ENCODE results near the gene ATP12A. TPM values are rescaled to one million over a fixed set of nuclear protein-coding genes. Genes with fewer than 3 reads are reported as not detected.
A peak's percentile ranks its signal among the peaks of the same experiment; 100 is the strongest.

ATP12A gene
- total RNA-seq, 1 experiment from 2014 or later = not detected

DNA sequence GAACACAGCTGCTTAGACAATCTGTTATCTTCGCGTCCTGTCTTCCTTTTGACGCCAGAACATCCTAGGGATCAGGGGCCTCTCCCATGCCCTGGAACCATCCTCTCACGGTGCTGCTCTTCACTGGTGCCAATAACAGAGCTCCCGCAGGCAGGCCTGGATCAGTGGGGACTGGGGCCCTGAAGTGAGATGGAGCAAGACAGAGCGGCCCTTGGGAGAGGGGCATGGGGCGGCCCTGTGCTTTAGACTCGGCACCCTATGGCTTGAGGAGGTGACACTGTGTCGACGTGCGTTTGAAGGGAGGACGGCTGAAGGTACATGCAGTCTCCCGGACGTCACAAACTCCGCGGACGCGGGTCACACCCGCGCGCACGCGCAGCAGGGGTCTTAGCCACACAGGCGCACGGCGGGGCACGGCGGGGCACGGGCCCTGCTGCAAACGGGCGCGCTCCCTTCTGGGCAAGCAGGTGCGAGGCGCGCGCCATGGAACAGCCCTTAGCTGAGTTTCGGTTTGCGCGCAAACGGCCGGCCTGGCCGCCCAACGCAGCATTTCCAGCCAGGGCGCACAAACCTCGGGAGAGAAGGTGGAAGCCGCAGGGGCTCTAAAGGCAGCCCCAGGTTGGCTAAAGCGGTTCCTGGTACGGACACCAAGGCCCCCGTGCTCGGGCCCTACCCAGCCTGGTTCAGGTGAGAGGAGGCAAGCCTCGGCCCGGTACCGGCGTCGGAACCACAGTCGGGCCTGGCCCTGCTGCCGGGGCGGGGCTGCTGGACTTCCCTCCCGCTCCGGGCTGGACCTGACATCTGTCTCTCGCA, 67.2 kb downstream of the ATP12A start:
- ChIA-PET CTCF (no interaction called here), POLR2A (no interaction called here)
- Histone ChIP-seq H3K27me3 (ENCODE audit: control insufficient read depth, insufficient read depth, low read length) (no peaks in the 10 kb centered on the region), H3K36me3 (ENCODE audit: control insufficient read depth, insufficient read depth, low read length) (no peaks in the 10 kb centered on the region), H3K4me1 (ENCODE audit: control insufficient read depth, insufficient read depth, low read length) (no peaks in the 10 kb centered on the region), H3K4me3 (ENCODE audit: low read depth in 2 of 2, low read length in 2 of 2) (peak overlapping the region; percentile 36 to 42), H3K27ac (ENCODE audit: low read length) (no peak overlapping the region), H3K9me3 (ENCODE audit: control insufficient read depth, insufficient read depth, low read depth, low read length) (no peaks in the 10 kb centered on the region)
- ATAC-seq (peak; percentile 66), DNase-seq (ENCODE audit: low read depth, low spot score) (no peak)
- no peak for TF ChIP-seq TCF7L2 (IDR thresholded peaks at IDR 0.05; ENCODE audit: low read depth, low read length)
- no peak for TF ChIP-seq SIN3A (IDR thresholded peaks at IDR 0.05; ENCODE audit: borderline replicate concordance, insufficient read depth, low read depth, low read length)
- TF ChIP-seq, protein P1, sequence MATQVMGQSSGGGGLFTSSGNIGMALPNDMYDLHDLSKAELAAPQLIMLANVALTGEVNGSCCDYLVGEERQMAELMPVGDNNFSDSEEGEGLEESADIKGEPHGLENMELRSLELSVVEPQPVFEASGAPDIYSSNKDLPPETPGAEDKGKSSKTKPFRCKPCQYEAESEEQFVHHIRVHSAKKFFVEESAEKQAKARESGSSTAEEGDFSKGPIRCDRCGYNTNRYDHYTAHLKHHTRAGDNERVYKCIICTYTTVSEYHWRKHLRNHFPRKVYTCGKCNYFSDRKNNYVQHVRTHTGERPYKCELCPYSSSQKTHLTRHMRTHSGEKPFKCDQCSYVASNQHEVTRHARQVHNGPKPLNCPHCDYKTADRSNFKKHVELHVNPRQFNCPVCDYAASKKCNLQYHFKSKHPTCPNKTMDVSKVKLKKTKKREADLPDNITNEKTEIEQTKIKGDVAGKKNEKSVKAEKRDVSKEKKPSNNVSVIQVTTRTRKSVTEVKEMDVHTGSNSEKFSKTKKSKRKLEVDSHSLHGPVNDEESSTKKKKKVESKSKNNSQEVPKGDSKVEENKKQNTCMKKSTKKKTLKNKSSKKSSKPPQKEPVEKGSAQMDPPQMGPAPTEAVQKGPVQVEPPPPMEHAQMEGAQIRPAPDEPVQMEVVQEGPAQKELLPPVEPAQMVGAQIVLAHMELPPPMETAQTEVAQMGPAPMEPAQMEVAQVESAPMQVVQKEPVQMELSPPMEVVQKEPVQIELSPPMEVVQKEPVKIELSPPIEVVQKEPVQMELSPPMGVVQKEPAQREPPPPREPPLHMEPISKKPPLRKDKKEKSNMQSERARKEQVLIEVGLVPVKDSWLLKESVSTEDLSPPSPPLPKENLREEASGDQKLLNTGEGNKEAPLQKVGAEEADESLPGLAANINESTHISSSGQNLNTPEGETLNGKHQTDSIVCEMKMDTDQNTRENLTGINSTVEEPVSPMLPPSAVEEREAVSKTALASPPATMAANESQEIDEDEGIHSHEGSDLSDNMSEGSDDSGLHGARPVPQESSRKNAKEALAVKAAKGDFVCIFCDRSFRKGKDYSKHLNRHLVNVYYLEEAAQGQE (IDR thresholded peaks at IDR 0.05; ENCODE audit: insufficient read depth in 1 of 2, low read depth in 2 of 2, low read length in 1 of 2) = no peak
- TF ChIP-seq POLR2AphosphoS5 (IDR thresholded peaks at IDR 0.05; ENCODE audit: low read depth, low read length) = no peak
- TF ChIP-seq, protein P2, sequence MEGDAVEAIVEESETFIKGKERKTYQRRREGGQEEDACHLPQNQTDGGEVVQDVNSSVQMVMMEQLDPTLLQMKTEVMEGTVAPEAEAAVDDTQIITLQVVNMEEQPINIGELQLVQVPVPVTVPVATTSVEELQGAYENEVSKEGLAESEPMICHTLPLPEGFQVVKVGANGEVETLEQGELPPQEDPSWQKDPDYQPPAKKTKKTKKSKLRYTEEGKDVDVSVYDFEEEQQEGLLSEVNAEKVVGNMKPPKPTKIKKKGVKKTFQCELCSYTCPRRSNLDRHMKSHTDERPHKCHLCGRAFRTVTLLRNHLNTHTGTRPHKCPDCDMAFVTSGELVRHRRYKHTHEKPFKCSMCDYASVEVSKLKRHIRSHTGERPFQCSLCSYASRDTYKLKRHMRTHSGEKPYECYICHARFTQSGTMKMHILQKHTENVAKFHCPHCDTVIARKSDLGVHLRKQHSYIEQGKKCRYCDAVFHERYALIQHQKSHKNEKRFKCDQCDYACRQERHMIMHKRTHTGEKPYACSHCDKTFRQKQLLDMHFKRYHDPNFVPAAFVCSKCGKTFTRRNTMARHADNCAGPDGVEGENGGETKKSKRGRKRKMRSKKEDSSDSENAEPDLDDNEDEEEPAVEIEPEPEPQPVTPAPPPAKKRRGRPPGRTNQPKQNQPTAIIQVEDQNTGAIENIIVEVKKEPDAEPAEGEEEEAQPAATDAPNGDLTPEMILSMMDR (IDR thresholded peaks at IDR 0.05) = no peak
- no TSS peak for BruUV-seq (replicated peaks)
- intact Hi-C loops (cut with micrococcal nuclease; ENCODE audit: unreplicated experiment) = no loop called here
- in situ Hi-C loops (cut with HindIII; ENCODE audit: low pct_unique_long_range_greater_than_20kb, low sequenced_read_pairs) = no loop called here

DNA sequence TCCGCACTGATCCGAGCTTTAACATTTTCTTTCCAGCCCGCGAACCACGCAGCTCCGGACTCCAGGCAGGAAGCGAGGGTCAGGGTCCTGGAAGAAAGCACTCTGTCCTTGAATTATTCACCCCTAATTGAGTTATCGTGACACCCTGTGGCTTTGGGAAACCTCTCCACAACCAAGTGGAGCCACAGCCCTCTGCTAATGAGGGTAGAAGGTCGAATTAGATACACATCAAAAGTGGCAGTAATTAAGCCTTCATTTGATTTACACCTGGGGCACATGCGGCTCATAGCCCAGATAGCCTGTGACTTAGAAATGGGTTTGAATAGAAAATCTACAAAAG, 67.8 kb downstream of the ATP12A start:
- no peak for ATAC-seq

More for the DNA sequence above, 67.8 kb downstream of the ATP12A start:
- no peaks in the 10 kb centered on the region for H3K4me1 ChIP-seq (ENCODE audit: control insufficient read depth, insufficient read depth, low read length)
- DNase-seq (ENCODE audit: low read depth, low spot score) = no peak
- no peak for TF ChIP-seq POLR2AphosphoS5 (IDR thresholded peaks at IDR 0.05; ENCODE audit: low read depth, low read length)
- TF ChIP-seq, protein P1 (IDR thresholded peaks at IDR 0.05; ENCODE audit: insufficient read depth in 1 of 2, low read depth in 2 of 2, low read length in 1 of 2) = no peak
- TF ChIP-seq, protein P2 (IDR thresholded peaks at IDR 0.05) = no peak
- no peak for TF ChIP-seq SIN3A (IDR thresholded peaks at IDR 0.05; ENCODE audit: borderline replicate concordance, insufficient read depth, low read depth, low read length)
- TF ChIP-seq TCF7L2 (IDR thresholded peaks at IDR 0.05; ENCODE audit: low read depth, low read length) = no peak
- no peaks in the 10 kb centered on the region for H3K36me3 ChIP-seq (ENCODE audit: control insufficient read depth, insufficient read depth, low read length)
- CTCF ChIA-PET = no interaction called here
- intact Hi-C loops (cut with micrococcal nuclease; ENCODE audit: unreplicated experiment) (no loop called here), in situ Hi-C loops (cut with HindIII; ENCODE audit: low pct_unique_long_range_greater_than_20kb, low sequenced_read_pairs) (no loop called here)
- H3K9me3 ChIP-seq (ENCODE audit: control insufficient read depth, insufficient read depth, low read depth, low read length) = no peaks in the 10 kb centered on the region
- no TSS peak for BruUV-seq (replicated peaks)
- no peaks in the 10 kb centered on the region for H3K27me3 ChIP-seq (ENCODE audit: control insufficient read depth, insufficient read depth, low read length)
- POLR2A ChIA-PET = no interaction called here
- peak overlapping the region; percentile 36 to 42 for H3K4me3 ChIP-seq (ENCODE audit: low read depth in 2 of 2, low read length in 2 of 2)
- H3K27ac ChIP-seq (ENCODE audit: low read length) = no peak overlapping the region
